ENCODE measurements around the gene PIK3IP1.
A peak's percentile ranks its signal among the peaks of the same experiment; 100 is the strongest.

DNA sequence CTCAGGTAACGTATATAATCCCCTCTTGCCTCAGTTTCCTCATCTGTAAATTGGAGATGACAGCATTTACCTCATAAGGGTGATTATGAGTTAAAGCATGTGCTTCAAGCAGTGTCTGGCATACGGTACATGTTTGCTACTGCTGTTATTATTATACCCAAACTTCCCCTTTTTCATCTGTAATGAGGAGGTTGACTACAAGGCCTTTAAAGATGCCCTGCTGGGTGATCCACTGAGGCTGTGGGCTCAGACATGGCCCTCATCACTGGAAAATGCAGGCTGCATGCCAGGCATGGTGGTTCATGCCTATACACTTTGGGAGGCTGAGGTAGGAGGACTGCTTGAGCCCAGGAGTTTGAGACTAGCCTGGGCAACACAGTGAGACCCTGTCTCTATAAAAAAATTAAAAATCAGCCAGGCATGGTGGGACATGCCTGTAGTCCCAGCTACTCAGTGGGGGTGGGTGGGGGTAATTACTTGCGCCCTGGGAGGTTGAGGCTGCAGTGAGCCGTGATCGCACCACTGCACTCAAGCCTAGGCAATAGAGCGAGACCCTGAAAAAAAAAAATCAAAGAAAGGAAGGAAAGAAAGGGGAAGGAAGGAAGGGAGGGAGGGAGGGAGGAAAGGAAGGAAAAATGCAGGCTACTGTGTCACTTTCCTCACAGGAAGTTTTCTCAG is 4.3 kb downstream of the PIK3IP1 start:
- TF ChIP-seq POLR2AphosphoS5 (IDR thresholded peaks at IDR 0.05) = peak in 1 of 3 donors; percentile 21
- TF ChIP-seq, protein P1, sequence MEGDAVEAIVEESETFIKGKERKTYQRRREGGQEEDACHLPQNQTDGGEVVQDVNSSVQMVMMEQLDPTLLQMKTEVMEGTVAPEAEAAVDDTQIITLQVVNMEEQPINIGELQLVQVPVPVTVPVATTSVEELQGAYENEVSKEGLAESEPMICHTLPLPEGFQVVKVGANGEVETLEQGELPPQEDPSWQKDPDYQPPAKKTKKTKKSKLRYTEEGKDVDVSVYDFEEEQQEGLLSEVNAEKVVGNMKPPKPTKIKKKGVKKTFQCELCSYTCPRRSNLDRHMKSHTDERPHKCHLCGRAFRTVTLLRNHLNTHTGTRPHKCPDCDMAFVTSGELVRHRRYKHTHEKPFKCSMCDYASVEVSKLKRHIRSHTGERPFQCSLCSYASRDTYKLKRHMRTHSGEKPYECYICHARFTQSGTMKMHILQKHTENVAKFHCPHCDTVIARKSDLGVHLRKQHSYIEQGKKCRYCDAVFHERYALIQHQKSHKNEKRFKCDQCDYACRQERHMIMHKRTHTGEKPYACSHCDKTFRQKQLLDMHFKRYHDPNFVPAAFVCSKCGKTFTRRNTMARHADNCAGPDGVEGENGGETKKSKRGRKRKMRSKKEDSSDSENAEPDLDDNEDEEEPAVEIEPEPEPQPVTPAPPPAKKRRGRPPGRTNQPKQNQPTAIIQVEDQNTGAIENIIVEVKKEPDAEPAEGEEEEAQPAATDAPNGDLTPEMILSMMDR (IDR thresholded peaks at IDR 0.05) = no peak
- no peak for TF ChIP-seq POLR2A (IDR thresholded peaks at IDR 0.05)
